HG03565 (cell line): ENCODE measurements around the gene SCEL.
A peak's percentile ranks its signal among the peaks of the same experiment; 100 is the strongest.

Experiments
- ATAC-seq: cut with Tn5 transposase; IDR thresholded peaks from one replicate; pipeline ENCODE4 v1.9.1; 2021; ENCODE audit warnings: mild to moderate bottlenecking, moderate library complexity; ENCODE audit not compliant: unreplicated experiment

The SCEL gene

DNA sequence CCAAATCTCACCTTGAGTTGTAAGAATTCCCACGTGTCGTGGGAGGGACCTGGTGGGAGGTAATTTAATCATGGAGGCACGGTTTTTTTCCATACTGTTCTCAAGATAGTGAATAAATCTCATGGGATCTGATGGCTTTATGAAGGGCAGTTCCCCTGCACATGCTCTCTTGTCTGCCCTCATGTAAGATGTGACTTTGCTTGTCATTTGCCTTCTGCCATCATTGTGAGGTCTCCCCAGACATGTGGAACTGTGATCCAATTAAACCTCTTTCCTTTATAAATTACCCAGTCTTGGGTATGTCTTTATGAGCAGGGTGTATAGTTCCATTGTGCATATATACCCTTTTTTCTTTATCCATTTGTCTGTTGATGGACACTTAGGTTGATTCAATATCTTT, 13.1 kb downstream of the SCEL start:
- no peak for ATAC-seq

DNA sequence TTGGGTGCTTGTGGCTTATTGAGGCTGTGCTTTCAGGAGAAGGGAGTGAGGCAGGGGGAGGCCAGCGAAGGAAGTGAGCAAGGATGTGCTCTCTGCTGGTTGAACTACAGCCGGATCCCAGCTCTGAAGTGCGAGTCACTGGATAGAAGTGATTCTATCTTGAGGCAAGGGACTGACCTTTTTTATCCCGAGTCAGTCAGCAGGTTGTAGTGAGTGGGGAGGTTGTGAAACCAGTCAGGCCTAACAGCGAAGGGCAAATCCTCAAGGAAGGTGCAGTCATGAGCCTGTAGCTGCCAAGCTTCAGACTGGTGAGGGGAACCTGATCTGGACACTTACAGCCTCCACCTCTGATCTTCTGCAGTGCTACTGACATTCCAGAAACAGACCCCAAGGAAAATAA, 18.6 kb downstream of the SCEL start:
- no peak for ATAC-seq

DNA sequence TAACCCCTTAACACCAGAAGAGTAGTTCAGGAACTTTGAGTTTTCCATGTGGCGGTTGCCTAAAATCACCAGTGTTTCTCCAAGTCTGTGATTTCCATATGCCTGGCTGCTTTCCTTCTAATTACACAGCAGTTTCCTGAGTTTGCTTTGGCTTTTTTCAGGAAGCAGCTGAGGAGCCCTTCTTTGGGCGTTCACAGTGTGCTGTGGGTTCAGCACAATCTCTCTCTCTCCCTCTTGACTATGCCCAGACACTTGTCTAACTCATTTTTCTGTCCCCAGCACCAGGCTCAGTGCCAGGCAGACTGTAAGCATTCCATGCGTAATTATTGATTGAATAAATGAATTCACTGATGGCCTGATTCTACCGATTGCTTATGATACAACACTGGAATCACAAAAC, 19.7 kb downstream of the SCEL start:
- no peak for ATAC-seq

DNA sequence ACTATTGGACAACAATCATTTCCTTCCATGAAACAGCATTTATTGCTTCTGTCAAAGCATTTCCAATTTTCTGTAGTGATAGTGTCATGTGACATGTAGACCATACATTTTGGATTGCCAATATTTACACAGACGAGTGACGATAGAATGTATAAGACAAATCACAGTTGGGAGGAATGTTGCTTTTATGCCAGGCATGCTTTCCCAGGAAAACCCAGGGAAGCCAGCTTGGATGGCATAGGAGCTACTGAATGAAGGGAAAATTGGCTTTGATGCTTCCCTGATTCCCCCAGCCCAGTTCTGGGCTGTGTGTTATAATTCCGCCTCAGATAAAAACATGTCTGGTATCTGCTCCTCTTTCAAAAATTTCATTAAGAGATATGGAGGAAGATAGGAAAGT, 22.5 kb downstream of the SCEL start:
- no peak for ATAC-seq

DNA sequence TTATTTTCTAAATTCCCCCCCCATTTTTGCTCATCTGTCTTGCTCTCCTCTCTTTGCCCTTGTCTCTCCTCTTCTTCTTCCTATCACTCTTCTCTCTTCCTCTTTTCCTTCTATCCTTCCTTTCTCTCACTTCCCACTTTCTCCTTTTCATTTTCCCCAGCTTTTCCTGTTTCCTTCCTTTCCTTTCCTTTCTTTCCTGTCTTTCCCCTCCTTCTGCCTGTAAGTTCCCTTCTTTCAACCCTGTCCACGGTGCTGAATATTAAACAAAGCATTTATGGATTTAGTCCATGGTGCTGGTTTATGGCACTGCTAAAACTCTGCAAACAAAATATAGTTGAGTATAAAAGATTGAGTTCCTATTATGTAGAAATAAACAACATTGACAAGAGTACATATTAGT, 27.6 kb downstream of the SCEL start:
- no peak for ATAC-seq

DNA sequence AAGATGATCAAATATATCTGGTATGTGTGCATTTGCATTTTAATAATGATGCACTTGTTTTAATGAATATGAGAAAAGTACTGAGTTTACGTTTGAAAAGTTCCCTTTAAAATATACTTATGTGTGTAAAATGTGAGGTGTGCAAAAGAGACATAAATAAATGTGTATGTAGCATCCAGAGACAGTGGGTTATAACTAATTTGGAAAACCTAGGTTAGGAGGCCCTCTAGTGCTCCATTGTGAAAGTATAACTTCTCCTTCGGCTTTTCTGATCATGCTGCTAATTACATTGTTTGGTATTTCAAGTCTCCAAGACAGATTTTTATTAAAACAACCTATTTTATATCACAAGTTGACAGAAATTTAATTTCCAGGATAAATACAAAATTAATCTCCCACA, 30.1 kb downstream of the SCEL start:
- ATAC-seq: peak; percentile 83

DNA sequence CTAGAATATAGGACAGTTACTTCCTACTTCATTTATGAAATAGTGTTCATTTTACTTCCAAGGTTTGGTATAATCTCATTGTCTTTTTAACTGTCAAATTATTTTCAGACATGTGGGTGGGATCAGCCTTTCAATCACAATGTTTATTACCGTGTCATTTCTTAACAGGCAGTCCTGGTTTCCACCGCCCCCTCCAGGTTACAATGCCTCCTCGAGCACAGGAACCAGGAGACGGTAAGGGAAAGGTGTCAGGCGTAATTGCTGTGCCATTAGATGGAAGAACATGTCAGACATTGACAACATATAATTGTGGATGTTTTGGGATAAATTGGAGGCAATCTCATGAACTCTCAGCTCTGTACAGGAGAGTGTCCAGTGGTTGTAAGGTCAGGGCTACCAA, 36.5 kb downstream of the SCEL start:
- ATAC-seq: no peak

DNA sequence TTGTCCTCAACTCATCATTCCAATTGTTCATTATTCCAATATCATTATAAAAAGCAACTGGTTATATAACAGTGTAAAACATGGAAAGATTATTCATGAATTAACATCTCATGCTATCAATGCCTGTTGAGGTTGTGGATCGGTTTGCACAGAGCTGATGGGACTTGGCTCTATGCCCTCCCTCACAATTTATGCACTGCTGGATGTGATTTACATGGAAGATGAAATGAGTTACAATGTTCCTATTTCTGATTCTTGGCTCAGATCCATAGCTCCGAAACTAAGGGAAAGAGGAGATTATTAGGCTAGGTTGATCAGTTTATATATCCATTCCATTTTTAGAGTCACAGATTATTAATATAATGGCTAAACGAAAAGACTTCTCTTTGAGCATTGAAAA, 38.6 kb downstream of the SCEL start:
- ATAC-seq: no peak

DNA sequence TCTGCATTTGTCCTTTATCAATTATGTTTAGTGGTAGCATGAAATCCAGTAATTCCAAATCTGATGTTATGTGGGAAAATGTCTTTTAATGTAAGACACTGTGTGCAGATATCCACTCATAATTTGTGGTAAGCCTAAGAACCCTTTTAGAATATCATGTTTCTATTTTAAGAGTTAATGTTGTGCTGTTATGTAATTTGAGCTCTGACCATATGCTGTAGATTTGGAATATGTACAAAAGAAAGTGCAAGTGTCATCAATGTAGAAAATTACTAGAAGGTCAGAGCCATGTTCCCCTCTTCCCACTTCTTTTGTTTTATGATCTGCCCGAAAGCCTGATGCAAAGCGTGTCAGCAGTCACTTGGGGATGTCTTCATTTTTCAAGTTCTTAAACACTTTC, 44.5 kb downstream of the SCEL start:
- no peak for ATAC-seq

DNA sequence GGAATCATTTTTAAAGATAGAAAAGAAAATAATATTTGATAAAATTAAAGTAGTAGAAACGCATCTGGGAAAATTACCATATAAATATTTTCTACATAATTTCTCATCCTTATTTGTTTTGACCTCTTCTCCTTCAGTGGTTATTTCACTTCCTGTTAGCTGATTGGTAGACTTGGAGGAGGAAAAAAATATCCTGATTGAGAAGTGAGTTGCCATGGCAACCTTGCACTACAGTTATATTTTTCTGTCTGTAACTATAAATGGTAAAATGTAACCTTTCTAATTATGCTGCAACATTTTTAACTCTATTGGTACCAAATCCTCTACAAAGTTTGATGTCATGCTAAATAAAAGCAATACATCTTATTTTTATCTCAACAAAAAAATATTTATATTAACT, 45.2 kb downstream of the SCEL start:
- no peak for ATAC-seq

DNA sequence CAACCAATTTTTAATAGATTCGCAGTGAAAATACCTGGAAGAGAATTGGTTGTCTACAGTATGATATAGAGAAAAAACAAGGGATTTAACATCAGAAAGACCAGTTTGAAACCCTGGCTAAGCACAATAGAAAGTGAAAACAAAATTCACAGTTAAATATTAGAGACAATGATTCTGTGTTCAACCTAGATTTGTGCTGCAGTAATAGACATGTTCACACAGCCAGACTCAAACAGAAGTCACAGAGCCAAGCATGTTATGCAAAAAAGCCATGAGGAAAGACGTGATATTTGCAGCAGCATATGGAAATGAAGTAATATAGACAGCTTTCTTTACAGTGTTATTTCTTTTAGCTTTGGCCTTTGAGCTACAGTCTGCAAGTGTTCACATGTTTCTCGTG, 48.1 kb downstream of the SCEL start:
- ATAC-seq: no peak

DNA sequence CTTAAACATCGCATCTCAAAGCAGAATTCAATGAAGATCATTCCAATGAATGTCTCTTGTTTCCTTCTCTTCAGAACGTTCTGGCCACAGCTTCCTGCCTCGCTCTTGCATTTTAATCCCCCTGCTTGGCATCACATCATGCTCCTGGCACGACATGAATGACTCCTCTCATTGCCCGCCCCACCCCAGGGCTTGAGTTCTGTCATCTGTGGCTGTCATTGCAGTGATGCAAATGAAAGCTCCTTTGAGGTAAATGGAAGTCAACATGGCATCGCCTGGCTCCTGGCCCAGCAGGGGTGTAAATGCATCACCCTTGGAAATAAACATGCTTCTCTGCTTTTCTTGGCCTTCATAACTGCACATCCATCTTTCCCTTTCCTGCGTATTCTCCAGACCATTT, 48.6 kb downstream of the SCEL start:
- no peak for ATAC-seq

DNA sequence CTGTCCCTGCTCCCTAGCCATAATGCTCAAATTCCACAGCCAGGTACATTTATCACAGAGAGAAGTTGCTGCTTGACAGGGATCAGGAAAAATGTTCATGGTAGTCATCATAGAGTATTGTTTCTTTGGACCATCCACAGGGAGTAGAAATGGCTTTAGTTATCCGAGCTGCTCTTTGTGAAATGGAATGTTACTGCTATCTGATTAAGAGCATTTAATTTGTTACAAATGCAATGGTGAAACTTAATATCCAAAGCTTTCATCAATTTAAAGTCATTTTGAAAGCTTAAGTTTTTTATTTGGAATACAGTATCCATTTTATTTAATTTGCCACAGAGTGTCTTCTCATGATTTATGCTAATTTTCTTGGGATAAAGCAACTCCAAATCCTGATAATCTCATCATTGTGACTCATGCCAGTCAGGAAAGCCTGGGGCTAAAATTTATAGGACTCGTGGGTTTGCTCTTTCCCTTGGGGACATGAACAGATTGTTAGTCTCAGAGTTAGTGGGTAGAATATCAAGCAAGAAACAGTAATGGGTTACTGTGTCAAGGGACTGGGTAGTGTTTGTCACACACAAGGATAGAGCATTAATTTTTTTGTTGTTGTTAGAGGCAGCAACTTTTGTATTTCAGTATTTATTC, 59.8 kb downstream of the SCEL start:
- ATAC-seq: no peak

DNA sequence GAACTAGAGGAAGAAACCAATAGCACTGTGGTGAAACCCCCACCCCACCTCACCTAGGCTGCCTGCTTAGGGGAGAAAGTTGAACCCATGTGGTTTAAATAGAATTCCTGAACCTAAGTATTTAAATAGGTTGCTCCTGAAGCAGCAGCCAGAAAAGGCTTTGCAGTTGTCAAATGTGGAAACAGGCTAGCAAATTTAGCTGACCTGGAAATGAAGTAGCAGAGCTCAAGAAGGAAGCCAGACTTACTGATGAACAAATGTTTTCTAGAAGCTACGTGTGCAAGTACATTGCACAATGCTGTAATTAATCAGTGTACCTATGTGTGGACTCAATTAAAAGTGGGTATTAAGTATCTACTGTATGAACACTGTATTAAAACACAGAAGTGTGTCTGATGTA, 61.3 kb downstream of the SCEL start:
- no peak for ATAC-seq

DNA sequence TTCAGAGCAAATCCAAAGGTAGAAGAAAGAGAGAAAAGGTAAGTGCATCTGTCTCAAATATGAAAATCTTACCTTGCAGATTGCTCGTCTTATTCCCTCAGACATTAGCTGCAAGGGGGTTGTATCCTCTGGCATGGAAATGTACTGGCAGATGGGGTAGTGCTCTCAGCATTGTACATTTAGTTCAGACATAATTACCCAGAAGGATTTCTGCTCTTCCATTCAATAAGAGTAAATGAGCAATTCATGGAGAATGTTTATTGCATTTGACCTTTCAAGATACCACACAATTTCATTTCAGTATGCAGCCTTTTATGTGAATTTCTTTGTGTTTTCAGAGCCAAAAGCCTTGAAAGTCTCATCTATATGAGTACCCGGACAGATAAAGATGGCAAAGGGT, 63.8 kb downstream of the SCEL start:
- ATAC-seq: no peak

DNA sequence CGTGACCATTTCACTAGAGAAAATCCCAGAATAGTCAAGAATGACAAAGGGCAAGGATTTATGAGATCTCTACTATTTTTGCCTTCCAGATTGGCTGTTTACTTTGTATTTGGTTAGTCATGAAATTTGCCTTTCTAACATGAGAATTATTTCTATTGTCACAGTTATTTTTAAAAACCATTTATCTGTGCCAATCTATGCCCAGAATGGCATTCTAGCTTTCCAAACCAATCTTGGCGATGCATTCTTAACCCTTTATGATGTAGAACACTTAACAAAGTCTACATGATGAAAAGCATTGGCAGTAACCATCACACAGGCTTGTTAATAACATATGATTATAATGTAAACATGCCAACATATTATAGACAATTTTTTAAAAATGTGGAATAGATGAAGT, 65.2 kb downstream of the SCEL start:
- no peak for ATAC-seq

DNA sequence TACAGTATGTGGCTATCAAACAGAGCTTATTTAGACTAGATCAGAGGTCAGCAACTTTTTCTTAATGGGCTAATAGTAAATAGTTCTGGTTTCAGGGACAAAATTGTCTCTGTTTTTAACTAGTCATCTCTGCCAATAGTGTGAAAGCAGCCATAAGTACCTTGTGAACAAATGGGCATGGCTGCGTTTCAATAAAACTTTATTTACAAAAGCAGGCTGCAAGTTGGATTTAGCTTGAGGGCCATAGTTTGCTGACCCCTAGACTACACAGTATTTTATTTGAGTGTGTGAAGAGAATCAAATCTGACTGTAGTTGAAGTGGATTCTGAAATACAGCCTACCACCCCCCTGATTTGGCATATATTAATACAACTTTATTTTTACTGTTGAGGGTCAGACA, 75.6 kb downstream of the SCEL start:
- ATAC-seq: no peak

DNA sequence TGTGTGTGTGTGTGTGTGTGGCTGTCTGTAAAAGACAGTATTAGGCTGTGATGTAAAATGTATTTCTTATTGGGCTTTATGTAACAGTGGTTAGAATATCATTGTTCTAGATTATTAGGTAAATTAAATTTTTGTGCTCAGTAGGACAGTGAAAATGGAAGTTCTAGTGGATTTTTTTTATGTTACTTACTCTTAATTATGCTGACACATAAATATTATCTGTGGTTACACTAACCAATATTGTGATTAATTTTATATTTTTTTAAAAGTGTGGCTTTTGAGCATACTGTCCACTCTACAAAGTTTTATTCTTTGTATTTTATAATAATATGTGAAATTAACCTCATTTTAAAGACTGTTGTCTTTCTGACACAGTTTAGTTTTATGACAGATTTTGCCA, 80.5 kb downstream of the SCEL start:
- ATAC-seq: no peak

DNA sequence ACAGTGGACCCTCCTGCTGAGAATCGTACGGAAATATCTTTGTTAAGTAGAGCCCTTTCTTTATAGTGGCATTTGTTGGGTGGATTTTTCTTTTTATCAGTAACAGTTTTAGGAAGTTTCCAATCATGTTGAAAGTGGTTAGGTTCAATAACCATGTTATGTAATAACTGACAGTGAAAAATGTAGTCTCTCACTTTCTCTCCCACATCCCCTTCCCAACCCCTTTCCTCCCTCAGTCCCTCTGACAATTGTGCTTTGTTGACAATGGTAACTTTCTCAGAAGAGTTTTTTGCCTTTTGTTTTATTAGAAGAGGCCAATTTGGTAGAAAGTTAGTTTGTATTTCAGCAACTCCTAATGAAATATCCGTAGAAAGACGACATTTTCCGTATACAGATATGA, 84.1 kb downstream of the SCEL start:
- ATAC-seq: no peak

DNA sequence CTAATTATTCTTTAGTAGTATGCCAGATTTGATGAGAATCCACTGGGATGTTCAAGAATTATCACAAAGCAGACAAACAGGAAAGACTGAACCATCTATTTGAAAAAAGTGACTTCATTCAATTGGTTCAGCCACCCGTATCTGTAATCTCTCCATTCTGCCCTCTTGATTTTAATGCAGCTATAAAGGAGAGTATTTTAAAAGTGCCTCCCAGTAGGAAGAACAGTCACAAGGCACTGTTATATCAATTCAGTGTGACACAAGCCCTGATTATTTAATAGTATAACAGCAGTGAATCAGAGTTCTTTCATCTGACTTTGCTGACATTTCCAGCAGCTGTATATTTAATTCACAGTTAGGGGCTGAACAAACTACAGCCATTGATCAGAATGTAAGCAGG, 84.6 kb downstream of the SCEL start:
- ATAC-seq: no peak

DNA sequence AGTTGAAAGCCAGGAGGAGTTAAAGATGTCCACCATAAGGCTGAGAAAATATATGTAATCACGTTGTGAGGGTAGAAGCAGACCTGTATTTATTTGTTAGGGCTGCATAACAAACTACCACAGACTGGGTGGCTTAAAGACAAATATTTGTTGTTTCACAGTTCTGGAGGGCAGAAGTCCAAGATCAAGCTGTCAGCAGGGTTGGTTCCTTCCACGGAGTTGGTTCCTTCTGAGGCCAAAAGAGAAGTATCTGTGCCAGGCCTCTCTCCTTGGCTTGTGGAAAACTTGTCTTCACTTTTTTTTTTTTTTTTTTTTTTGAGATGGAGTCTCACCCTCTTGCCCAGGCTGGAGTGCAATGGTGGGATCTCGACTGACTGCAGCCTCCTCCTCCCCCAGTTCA, 88.3 kb downstream of the SCEL start:
- no peak for ATAC-seq

DNA sequence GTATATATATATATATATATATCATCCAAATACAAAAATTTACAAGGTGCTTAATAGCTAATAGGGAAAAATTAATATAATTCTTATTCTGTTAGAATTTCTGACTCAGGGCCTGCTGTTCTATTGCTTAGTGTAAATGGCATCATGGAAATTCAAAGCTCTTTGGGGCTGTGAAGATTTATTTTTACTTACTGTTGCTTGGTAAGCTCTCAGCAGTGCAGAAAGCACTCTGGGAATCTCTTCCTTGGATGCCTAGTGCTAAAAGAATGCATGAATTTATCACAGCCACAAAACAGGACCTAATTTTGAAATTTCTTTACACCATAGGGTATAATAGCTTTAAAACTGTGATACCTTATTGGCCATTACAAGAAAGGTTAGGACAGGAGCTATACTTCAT, 92.7 kb downstream of the SCEL start:
- no peak for ATAC-seq

DNA sequence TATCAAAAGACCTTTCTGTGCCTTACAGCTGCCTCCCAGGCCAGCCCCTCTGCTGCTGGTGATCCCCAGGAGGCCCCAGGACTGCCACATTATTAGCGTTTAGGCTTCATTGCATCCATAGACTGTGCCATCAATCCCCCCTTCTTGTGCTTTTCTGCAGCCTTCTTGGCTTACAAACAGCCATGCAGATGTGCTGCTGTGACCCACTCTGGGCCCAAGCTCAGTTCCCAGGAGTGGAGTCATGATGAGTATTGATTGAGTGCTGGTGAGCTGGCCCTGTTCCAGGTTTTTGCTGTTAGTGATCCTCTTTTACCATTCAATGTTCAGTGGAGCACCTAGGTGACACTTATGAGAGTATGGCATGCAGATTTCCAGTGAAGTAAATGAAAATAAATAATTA, 102.1 kb downstream of the SCEL start:
- ATAC-seq: no peak

DNA sequence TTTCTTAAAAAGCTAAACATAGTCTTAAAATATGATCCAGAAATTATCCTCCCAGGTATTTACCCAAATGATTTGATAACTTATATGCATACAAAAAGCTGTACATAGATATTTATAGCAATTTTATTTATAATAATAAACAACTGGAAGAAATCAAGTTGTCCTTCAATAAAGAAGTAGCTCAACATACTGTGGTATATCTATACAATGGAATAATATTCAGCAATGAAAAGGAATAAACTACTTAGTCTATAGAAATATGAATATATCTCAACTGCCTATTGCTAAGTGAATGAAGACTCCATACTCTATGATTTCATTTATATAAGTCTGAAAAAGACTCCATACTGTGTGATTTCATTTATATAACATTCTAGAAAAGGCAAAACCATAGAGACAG, 114.9 kb downstream of the SCEL start:
- ATAC-seq: no peak
